ENCODE results near the gene LILRA1.
"Not testable (repeated sequence)": the region's sequence is repeated elsewhere in the genome, so short reads cannot be mapped to it uniquely, and the experiment has no call there.

The LILRA1 gene

GRCh38 chr19:54622431-54622830 lies 29.0 kb downstream of the LILRA1 start:
- DNase-seq (ENCODE audit: extremely low read depth in 1 of 2, low read depth in 1 of 2) = no peak

GRCh38 chr19:54624234-54624633 lies 30.8 kb downstream of the LILRA1 start:
- DNase-seq (ENCODE audit: extremely low read depth in 1 of 2, low read depth in 1 of 2) = not testable (repeated sequence)

- DNase-seq (ENCODE audit: extremely low read depth in 1 of 2, low read depth in 1 of 2) = not testable (repeated sequence)
Measured at GRCh38 chr19:54624934-54625730, 31.7 kb downstream of the LILRA1 start.

GRCh38 chr19:54626757-54627156 lies 33.3 kb downstream of the LILRA1 start:
- no peak for DNase-seq (ENCODE audit: extremely low read depth in 1 of 2, low read depth in 1 of 2)

- not testable (repeated sequence) for DNase-seq (ENCODE audit: extremely low read depth in 1 of 2, low read depth in 1 of 2)
Measured at GRCh38 chr19:54627912-54628311, 34.5 kb downstream of the LILRA1 start.

GRCh38 chr19:54630262-54630661 lies 36.8 kb downstream of the LILRA1 start, which contains the start of gene LILRB1:
Gene LILRB1, plus strand, starts transcription at chr19:54630484. Its CDS starts 590 bp downstream, at chr19:54631074.
- not testable (repeated sequence) for DNase-seq (ENCODE audit: extremely low read depth in 1 of 2, low read depth in 1 of 2)

- no peak for DNase-seq (ENCODE audit: extremely low read depth in 1 of 2, low read depth in 1 of 2)
Measured at GRCh38 chr19:54630782-54631181, 37.4 kb downstream of the LILRA1 start.

GRCh38 chr19:54631489-54632337 lies 38.3 kb downstream of the LILRA1 start:
- not testable (repeated sequence) for DNase-seq (ENCODE audit: extremely low read depth in 1 of 2, low read depth in 1 of 2)

- DNase-seq (ENCODE audit: extremely low read depth in 1 of 2, low read depth in 1 of 2) = not testable (repeated sequence)
Measured at GRCh38 chr19:54632517-54632916, 39.1 kb downstream of the LILRA1 start.

- no peak for DNase-seq (ENCODE audit: extremely low read depth in 1 of 2, low read depth in 1 of 2)
Measured at GRCh38 chr19:54633401-54633800, 40.0 kb downstream of the LILRA1 start.

- DNase-seq (ENCODE audit: extremely low read depth in 1 of 2, low read depth in 1 of 2) = not testable (repeated sequence)
Measured at GRCh38 chr19:54636081-54636480, 42.6 kb downstream of the LILRA1 start.

- DNase-seq (ENCODE audit: extremely low read depth in 1 of 2, low read depth in 1 of 2) = no peak
Measured at GRCh38 chr19:54638683-54639082, 45.3 kb downstream of the LILRA1 start.

- DNase-seq (ENCODE audit: extremely low read depth in 1 of 2, low read depth in 1 of 2) = not testable (repeated sequence)
Measured at GRCh38 chr19:54642953-54643352, 49.5 kb downstream of the LILRA1 start.

- DNase-seq (ENCODE audit: extremely low read depth in 1 of 2, low read depth in 1 of 2) = not testable (repeated sequence)
Measured at GRCh38 chr19:54643583-54643982, 50.2 kb downstream of the LILRA1 start.

GRCh38 chr19:54644056-54644455 lies 50.6 kb downstream of the LILRA1 start:
- DNase-seq (ENCODE audit: extremely low read depth in 1 of 2, low read depth in 1 of 2) = no peak

- no peak for DNase-seq (ENCODE audit: extremely low read depth in 1 of 2, low read depth in 1 of 2)
Measured at GRCh38 chr19:54646331-54646841, 53.0 kb downstream of the LILRA1 start.

GRCh38 chr19:54648129-54648528 lies 54.7 kb downstream of the LILRA1 start:
- no peak for DNase-seq (ENCODE audit: extremely low read depth in 1 of 2, low read depth in 1 of 2)

- no peak for DNase-seq (ENCODE audit: extremely low read depth in 1 of 2, low read depth in 1 of 2)
Measured at GRCh38 chr19:54650108-54650655, 56.8 kb downstream of the LILRA1 start.

Measured in activated CD8-positive, alpha-beta memory T cell treated with anti-CD3 and anti-CD28 coated beads for 1 hour (primary cell).